Mesenchymal stem cell (in vitro differentiated cells and primary cell): ENCODE measurements around the gene ZCCHC7.
"Not testable (repeated sequence)": the region's sequence is repeated elsewhere in the genome, so short reads cannot be mapped to it uniquely, and the experiment has no call there.

ENCODE experiments used
- DNase-seq: peaks from one replicate; pipeline ENCODE4 v3.0.0-alpha.2; 2013
- H2AFZ ChIP-seq: one replicate; pipeline ENCODE4 v1.6.1; 2013; ENCODE audit warnings: low read depth, mild to moderate bottlenecking, control low read depth, inconsistent platforms, low read length, moderate library complexity
- H2AK5ac ChIP-seq: 2 replicates; pipeline ENCODE4 v1.6.1; 2013; ENCODE audit warnings: low read length, moderate library complexity, mild to moderate bottlenecking, inconsistent platforms; ENCODE audit not compliant: severe bottlenecking
- H2BK120ac ChIP-seq: one replicate; pipeline ENCODE4 v1.6.1; 2013; ENCODE audit warnings: low read depth, mild to moderate bottlenecking, inconsistent platforms, low read length, moderate library complexity
- H2BK12ac ChIP-seq, 2 experiments: one replicate each; pipeline ENCODE4 v1.6.1; 2013; ENCODE audit warnings: inconsistent platforms in 2 of 2, low read length in 2 of 2, mild to moderate bottlenecking in 2 of 2, moderate library complexity in 2 of 2, control low read depth in 1 of 2
- H2BK15ac ChIP-seq: one replicate; pipeline ENCODE4 v1.6.1; 2013; ENCODE audit warnings: mild to moderate bottlenecking, low read depth, inconsistent platforms; ENCODE audit not compliant: poor library complexity, severe bottlenecking
- H2BK5ac ChIP-seq: 2 replicates; pipeline ENCODE4 v1.6.1; 2013; ENCODE audit warnings: low read depth, mild to moderate bottlenecking, low read length, control low read depth, inconsistent platforms; ENCODE audit not compliant: poor library complexity, severe bottlenecking
- H3K14ac ChIP-seq, 2 experiments: one replicate each; pipeline ENCODE4 v1.6.1; 2013; ENCODE audit warnings: inconsistent platforms in 2 of 2, low read length in 2 of 2, control low read depth in 1 of 2, mild to moderate bottlenecking in 1 of 2, moderate library complexity in 1 of 2
- H3K18ac ChIP-seq, 2 experiments: one replicate each; pipeline ENCODE4 v1.6.1; 2013; ENCODE audit warnings: inconsistent platforms in 2 of 2, low read length in 2 of 2, control low read depth in 1 of 2, low read depth in 1 of 2, mild to moderate bottlenecking in 1 of 2
- H3K23ac ChIP-seq, 2 experiments: one replicate each; pipeline ENCODE4 v1.6.1; 2013; ENCODE audit warnings: inconsistent platforms in 2 of 2, low read length in 2 of 2, mild to moderate bottlenecking in 2 of 2, moderate library complexity in 2 of 2, control low read depth in 1 of 2
- H3K27ac ChIP-seq: 2 replicates; pipeline ENCODE4 v1.5.1; 2013; ENCODE audit warnings: mild to moderate bottlenecking, moderate library complexity, low read length, control low read depth, inconsistent platforms; ENCODE audit not compliant: poor library complexity, severe bottlenecking
- H3K27me3 ChIP-seq, 2 experiments: 2 replicates each; pipeline versions ENCODE4 v1.6.1 to v1.7.0; 2013; ENCODE audit warnings: low read length in 2 of 2, mild to moderate bottlenecking in 2 of 2, moderate library complexity in 2 of 2, control low read depth in 1 of 2, inconsistent platforms in 1 of 2; ENCODE audit not compliant: control insufficient read depth in 1 of 2, insufficient read depth in 1 of 2
- H3K36me3 ChIP-seq, 2 experiments: 2 replicates each; pipeline versions ENCODE4 v1.6.1 to v1.7.0; 2013; ENCODE audit warnings: low read length in 2 of 2, control low read depth in 1 of 2, inconsistent platforms in 1 of 2, low read depth in 1 of 2, mild to moderate bottlenecking in 1 of 2; ENCODE audit not compliant: insufficient read depth in 2 of 2, control insufficient read depth in 1 of 2
- H3K4ac ChIP-seq, 2 experiments: one replicate each; pipeline ENCODE4 v1.6.1; 2013; ENCODE audit warnings: inconsistent platforms in 2 of 2, low read length in 2 of 2, mild to moderate bottlenecking in 2 of 2, moderate library complexity in 2 of 2, control low read depth in 1 of 2, low read depth in 1 of 2
- H3K4me1 ChIP-seq: 2 replicates; pipeline ENCODE4 v1.6.1; 2013; ENCODE audit warnings: low read depth, low read length, control low read depth; ENCODE audit not compliant: control insufficient read depth, insufficient read depth
- H3K4me2 ChIP-seq: 2 replicates; pipeline ENCODE4 v1.6.1; 2013; ENCODE audit warnings: low read length, mild to moderate bottlenecking, inconsistent platforms; ENCODE audit not compliant: poor library complexity, severe bottlenecking
- H3K4me3 ChIP-seq, 2 experiments: 2 replicates each; pipeline versions ENCODE4 v1.5.1 to v1.7.0; 2013; ENCODE audit warnings: low read length in 2 of 2, mild to moderate bottlenecking in 2 of 2, control low read depth in 1 of 2, low read depth in 1 of 2; ENCODE audit not compliant: insufficient read depth in 1 of 2
- H3K79me1 ChIP-seq: replicated peaks from 2 replicates; pipeline ENCODE4 v1.6.1; 2013; ENCODE audit warnings: mild to moderate bottlenecking, control low read depth, low read length, inconsistent platforms; ENCODE audit not compliant: poor library complexity, severe bottlenecking
- H3K9ac ChIP-seq: 2 replicates; pipeline ENCODE4 v1.7.0; 2013; ENCODE audit warnings: mild to moderate bottlenecking, low read length, moderate library complexity
- H3K9me3 ChIP-seq: 2 replicates; pipeline ENCODE4 v1.7.0; 2013; ENCODE audit warnings: mild to moderate bottlenecking, low read length; ENCODE audit not compliant: control insufficient read depth
- H4K8ac ChIP-seq: one replicate; pipeline ENCODE4 v1.6.1; 2013; ENCODE audit warnings: inconsistent platforms, mild to moderate bottlenecking, low read length, moderate library complexity
- H4K91ac ChIP-seq: one replicate; pipeline ENCODE4 v1.6.1; 2013; ENCODE audit warnings: mild to moderate bottlenecking, low read length, inconsistent platforms
- WGBS: methylation state at CpG from one replicate; pipeline ENCODE4 v1.1.7; 2013; ENCODE audit warnings: mixed read lengths; 5-methylcytosine and 5-hydroxymethylcytosine counted together

ZCCHC7 gene

DNA sequence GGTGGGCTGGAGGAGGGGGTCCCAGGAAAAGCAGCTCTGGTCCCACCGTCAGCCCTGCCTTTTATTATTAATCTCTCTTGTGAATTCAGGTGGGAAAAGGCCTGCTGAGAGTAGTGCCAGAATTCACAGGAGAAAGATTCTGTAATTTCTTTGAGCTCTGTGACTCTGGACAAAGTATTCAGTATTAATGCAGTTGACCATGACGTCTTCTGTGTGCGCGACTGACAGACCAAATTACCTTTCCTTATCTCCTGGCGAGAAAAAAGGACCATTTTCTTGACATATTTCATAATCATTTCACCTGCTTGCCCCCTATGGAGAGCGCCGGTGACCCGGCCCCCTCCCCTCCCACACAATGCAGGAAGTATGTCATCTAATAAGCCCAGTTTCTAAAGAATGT is 275.3 kb downstream of the ZCCHC7 start:
- H3K4me1 ChIP-seq = no peaks in the 10 kb centered on the region
- no peak overlapping the region for H2BK12ac ChIP-seq
- no peak overlapping the region for H3K4me3 ChIP-seq
- DNase-seq = no peak
- no peak overlapping the region for H3K14ac ChIP-seq
- no peaks in the 10 kb centered on the region for H3K79me1 ChIP-seq
- no peak overlapping the region for H2AFZ ChIP-seq
- H3K23ac ChIP-seq = no peak overlapping the region
- no peaks in the 10 kb centered on the region for H3K36me3 ChIP-seq
- no peaks in the 10 kb centered on the region for H3K9me3 ChIP-seq
- no peak overlapping the region for H2BK120ac ChIP-seq
- no peak overlapping the region for H3K4ac ChIP-seq
- no peak overlapping the region for H3K18ac ChIP-seq
- no peak overlapping the region for H3K27ac ChIP-seq
- no peak overlapping the region for H2AK5ac ChIP-seq
- 93% methylated on average over 4 of the region's 8 CpGs for WGBS
- peaks cover 11 to 14% of the 10 kb centered on the region in 2 experiments for H3K27me3 ChIP-seq
- H2BK15ac ChIP-seq = no peak overlapping the region
- no peak overlapping the region for H2BK5ac ChIP-seq
- no peak overlapping the region for H3K9ac ChIP-seq
- H4K8ac ChIP-seq = no peak overlapping the region
- no peak overlapping the region for H4K91ac ChIP-seq
- no peak overlapping the region for H3K4me2 ChIP-seq

DNA sequence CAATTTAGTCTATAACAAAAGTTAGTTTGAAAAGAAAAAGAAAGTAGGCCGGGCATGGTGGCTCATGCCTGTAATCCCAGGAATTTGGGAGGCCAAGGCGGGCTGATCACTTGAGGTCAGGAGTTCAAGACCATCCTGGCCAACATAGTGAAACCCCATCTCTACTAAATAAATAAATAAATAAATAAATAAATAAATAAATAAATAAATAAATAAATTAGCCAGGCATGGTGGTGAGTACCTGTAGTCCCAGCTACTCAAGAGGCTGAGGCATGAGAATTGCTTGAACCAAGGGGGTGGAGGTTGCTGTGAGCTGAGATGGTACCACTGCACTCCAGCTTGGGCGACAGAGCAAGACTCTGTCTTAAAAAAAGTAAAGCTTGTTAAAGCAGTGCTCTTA is 277.6 kb downstream of the ZCCHC7 start:
- WGBS = 89% methylated on average over 3 of the region's 3 CpGs
- H3K36me3 ChIP-seq = not testable (repeated sequence)

DNA sequence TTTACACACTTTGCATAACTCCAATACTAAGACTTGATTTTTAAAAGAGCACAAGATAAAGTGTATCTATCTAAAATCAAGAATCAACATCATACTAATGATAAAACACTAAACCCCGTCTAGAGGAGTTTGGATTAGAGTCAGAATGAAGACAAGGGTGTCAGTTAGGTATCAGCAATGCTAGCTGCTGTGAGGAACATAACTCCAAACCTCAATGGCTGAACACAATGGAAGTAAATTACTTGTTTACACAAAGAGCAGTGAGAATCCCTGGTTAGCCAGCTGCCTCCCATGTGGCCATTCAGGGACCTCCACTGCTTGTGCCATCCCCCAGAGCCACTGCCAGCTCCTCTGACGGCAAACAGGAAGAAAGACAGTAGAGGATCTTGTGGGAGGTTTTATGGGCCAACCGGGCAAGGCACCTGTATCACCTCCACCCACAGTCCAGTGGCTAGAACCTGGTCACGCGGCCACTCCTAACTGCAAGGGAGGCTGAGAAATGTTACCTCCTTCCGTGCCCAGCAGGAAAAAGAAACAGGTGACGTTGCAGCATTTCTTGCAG is 278.2 kb downstream of the ZCCHC7 start:
- no peaks in the 10 kb centered on the region for H3K9me3 ChIP-seq
- no peak overlapping the region for H3K9ac ChIP-seq
- H4K8ac ChIP-seq = no peak overlapping the region
- no peaks in the 10 kb centered on the region for H3K79me1 ChIP-seq
- H3K18ac ChIP-seq = no peak overlapping the region
- H3K4ac ChIP-seq = no peak overlapping the region
- no peak overlapping the region for H3K27ac ChIP-seq
- H2AK5ac ChIP-seq = no peak overlapping the region
- H2BK12ac ChIP-seq = no peak overlapping the region
- no peak overlapping the region for H3K14ac ChIP-seq
- H2AFZ ChIP-seq = no peak overlapping the region
- 79% methylated on average over 6 of the region's 7 CpGs for WGBS
- no peak overlapping the region for H2BK5ac ChIP-seq
- no peaks in the 10 kb centered on the region for H3K36me3 ChIP-seq
- H3K27me3 ChIP-seq = peaks cover 5 to 6% of the 10 kb centered on the region in 2 experiments
- no peak overlapping the region for H4K91ac ChIP-seq
- no peak overlapping the region for H2BK15ac ChIP-seq
- no peak overlapping the region for H2BK120ac ChIP-seq
- H3K4me2 ChIP-seq = no peak overlapping the region
- no peak for DNase-seq
- H3K4me3 ChIP-seq = no peak overlapping the region
- no peaks in the 10 kb centered on the region for H3K4me1 ChIP-seq
- no peak overlapping the region for H3K23ac ChIP-seq

More for the DNA sequence above, 277.6 kb downstream of the ZCCHC7 start:
- H2AFZ ChIP-seq, H3K27me3 ChIP-seq, H3K9me3 ChIP-seq, H3K4me1 ChIP-seq, H2BK5ac ChIP-seq, H4K8ac ChIP-seq, H3K27ac ChIP-seq, DNase-seq, H3K18ac ChIP-seq, H2BK15ac ChIP-seq, H2AK5ac ChIP-seq, H4K91ac ChIP-seq, H2BK120ac ChIP-seq, H3K4ac ChIP-seq, H3K4me2 ChIP-seq, H3K79me1 ChIP-seq, H2BK12ac ChIP-seq, H3K4me3 ChIP-seq, H3K23ac ChIP-seq, H3K14ac ChIP-seq, H3K9ac ChIP-seq: not testable (repeated sequence)

- no peak overlapping the region for H4K91ac ChIP-seq
- H2BK5ac ChIP-seq = no peak overlapping the region
- no peak overlapping the region for H2BK12ac ChIP-seq
- WGBS = 94% methylated on average over 2 of the region's 2 CpGs
- H3K36me3 ChIP-seq = no peaks in the 10 kb centered on the region
- no peak overlapping the region for H3K27ac ChIP-seq
- no peak overlapping the region for H2AK5ac ChIP-seq
- H3K4me3 ChIP-seq = no peak overlapping the region
- no peaks in the 10 kb centered on the region for H3K79me1 ChIP-seq
- H3K9ac ChIP-seq = no peak overlapping the region
- no peak overlapping the region for H3K18ac ChIP-seq
- no peaks in the 10 kb centered on the region for H3K9me3 ChIP-seq
- H3K27me3 ChIP-seq = peaks cover 5 to 6% of the 10 kb centered on the region in 2 experiments
- H2AFZ ChIP-seq = no peak overlapping the region
- no peak overlapping the region for H2BK120ac ChIP-seq
- H3K23ac ChIP-seq = no peak overlapping the region
- DNase-seq = no peak
- no peaks in the 10 kb centered on the region for H3K4me1 ChIP-seq
- H4K8ac ChIP-seq = no peak overlapping the region
- no peak overlapping the region for H2BK15ac ChIP-seq
- H3K4ac ChIP-seq = no peak overlapping the region
- H3K4me2 ChIP-seq = no peak overlapping the region
- no peak overlapping the region for H3K14ac ChIP-seq
These were observed 279.0 kb downstream of the ZCCHC7 start for GRCh38 chr9:37399336-37399735.
